SIG-M5 (cell line): Measurements from ENCODE around the gene RMP24.
"Not testable (repeated sequence)": the region's sequence is repeated elsewhere in the genome, so short reads cannot be mapped to it uniquely, and the experiment has no call there.

Source experiments
- DNase-seq: peaks from one replicate; lab custom pipeline; 2025; lab: John Stamatoyannopoulos, UW

RMP24 gene

DNA sequence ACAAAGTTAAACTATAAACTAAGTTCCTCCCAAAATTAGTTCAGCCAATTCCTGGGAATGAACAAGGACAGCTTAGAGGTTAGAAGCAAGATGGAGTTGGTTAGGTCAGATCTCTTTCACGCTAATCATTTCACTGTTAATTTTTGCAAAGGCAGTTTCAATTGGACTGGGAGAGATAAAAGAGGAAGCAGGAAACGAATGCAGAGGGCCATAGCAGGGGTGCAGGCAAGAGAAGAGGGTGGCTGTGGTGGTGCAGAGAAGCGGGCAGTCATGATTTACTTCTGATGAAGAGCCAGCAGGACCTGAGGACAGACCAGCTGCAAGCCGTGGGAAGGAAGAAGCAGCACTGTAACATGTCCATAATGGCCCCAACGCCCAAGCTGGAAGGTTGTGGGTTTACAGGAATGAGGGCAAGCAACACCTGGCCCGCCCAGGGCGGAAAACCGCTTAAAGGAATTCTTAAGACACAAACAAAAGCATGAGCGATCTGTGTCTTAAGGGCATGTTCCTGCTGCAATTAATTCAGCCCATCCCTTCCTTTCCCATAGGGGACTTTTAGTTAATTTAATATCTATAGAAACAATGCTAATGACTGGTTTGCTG lies 4.1 kb upstream of the RMP24 start:
- DNase-seq: no peak

- no peak for DNase-seq
Measured at GRCh38 chr18:35969676-35970075, 2.8 kb upstream of the RMP24 start.

GRCh38 chr18:35971661-35972196 lies 750 bp upstream of the RMP24 start:
- no peak for DNase-seq

DNA sequence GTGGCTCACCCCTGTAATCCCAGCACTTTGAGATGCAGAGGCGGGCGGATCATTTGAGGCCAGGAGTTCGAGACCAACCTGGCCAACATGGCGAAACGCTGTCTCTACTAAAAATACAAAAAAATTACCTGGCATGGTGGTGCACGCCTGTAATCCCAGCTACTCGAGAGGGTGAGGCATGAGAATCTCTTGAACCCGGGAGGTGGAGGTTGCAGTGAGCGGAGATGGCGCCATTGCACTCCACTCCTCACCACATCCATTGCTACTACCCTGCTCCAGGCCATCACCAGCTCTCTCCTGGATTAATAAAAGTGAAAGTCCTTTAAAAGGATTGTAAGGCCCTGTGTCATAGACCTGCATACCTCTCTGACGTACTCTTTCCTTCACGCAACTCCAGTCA lies 1.2 kb downstream of the RMP24 start:
- DNase-seq: no peak

DNA sequence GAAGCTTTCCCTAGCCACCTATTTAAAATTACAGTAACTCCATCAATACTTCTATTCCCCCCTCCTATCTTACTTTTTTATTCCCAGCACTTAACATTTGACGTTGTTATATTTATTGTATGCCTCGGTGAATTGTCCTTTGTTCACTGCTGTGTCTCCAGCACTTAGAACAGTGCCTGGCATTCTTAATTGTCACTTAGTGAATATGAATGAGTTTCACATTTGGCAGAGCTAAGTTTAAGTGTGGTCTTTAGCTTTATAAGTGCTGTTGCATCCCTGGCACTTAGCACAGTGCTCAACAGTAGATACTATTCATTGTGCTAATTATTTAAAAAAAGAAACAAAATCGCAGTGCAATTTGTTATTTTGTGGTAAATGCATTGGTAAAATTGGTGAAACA lies 1.7 kb downstream of the RMP24 start:
- DNase-seq: no peak

- no peak for DNase-seq
Measured at GRCh38 chr18:35979112-35979511, 6.6 kb downstream of the RMP24 start.

DNA sequence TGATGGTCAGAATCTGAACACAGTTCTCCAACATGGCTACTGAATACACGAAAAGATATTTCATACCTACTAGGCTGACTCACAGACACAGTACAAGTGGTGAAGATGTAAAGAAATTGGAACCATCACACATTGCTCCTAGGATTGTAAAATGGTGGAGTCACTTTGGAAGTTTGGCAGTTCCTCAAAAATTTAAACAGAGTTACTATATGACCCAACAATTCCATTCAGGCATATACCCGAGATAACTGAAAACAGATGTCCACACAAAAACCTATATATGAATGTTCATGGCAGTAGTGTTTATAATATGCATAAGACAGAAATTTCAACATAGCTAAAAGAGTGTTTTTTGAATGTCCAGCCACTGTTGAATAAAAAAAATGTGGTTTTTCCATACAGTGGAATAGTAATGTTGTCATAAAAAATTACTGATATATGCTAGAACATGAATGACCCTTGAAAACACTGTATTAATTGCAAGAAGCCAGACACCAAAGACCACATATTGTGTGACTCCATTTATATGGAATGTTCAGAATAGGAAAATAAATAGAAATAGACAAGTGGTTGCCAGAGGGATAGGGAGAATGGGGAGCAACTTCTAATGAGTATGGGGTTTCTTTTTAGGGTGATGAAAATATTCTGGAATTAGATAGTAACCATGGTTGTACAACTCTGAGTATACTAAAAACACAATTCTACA lies 10.1 kb downstream of the RMP24 start:
- DNase-seq: no peak

DNA sequence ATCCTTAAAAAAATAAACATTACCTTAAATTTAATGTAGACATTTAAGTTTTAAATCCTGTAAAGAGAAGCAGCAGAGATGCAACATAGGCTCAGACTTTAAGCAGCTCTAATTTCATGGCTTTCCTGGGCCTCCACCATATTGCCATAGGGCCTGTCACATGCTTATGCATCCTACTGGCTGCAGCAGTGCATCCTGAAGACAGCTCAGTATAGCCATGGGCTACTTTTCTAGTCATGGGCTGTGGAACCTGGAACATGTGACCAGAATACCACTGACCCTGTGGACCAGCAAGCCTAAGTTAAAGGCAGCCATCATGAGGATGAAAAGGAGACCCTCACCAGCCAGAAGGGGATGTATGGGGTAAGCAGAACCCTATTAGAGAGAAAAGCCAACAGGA lies 10.7 kb downstream of the RMP24 start:
- DNase-seq: no peak

- no peak for DNase-seq
Measured at GRCh38 chr18:35983818-35984217, 11.3 kb downstream of the RMP24 start.

GRCh38 chr18:35991696-35992095 lies 19.2 kb downstream of the RMP24 start:
- DNase-seq: no peak

GRCh38 chr18:35993013-35993412 lies 20.5 kb downstream of the RMP24 start:
- no peak for DNase-seq

DNA sequence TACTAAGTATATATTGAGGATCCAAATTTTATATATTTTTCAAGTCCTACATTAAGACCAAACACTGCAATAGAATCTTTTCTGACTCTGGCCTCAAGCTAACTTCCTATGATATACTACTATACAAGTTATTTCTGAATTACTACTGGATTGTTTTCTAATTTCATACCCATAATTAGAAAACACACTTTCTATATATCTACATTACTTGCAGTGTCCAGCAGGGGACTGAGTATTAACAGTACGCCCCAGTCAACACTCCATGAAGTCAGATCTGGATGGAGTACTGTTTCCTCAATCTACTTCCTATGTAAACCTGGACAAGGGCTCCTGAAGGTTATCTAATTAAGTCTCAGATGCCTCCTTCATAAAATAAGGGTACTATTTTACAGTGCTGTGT lies 26.5 kb downstream of the RMP24 start:
- DNase-seq: no peak

DNA sequence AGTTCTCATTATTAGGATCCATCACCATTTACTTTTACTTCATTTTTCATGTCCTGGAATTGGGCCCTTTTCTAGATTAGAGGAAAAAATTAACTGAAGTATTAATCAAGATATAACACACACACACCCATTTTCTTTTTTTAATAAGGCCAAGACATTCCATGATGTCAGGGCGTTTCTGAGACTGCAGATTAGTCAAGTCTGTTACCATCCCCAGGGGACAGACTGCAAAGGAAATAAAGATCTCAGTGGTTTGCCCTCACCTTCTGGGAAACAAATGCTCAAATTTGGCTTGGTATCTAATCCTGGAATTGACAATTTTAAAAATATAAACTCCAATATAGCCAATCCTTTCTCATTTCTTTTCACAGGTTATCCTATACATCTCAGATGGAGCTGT lies 27.4 kb downstream of the RMP24 start:
- no peak for DNase-seq

DNA sequence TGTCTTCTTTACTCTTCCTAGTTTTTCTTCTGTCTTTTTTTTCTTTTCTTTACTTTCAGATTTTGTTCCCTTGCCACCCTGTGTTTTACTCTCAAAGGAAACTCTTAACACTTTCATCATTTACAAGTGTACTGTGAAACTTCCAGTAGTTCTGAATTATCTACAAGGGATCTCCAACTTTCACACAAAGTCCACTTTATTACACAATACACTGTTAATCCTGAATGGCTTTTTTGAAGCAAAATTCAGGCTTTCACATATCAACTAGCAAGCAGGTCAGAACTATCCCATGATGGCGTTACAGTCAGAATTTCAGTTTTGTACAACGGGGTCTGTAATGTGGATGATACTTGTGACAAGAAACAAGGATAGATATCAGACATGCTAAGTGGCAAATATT lies 34.5 kb downstream of the RMP24 start:
- no peak for DNase-seq

GRCh38 chr18:36009214-36009613 lies 36.7 kb downstream of the RMP24 start:
- no peak for DNase-seq

- no peak for DNase-seq
Measured at GRCh38 chr18:36012891-36013290, 40.4 kb downstream of the RMP24 start.

GRCh38 chr18:36015629-36016028 lies 43.1 kb downstream of the RMP24 start:
- no peak for DNase-seq

GRCh38 chr18:36017232-36017631 lies 44.8 kb downstream of the RMP24 start:
- DNase-seq: no peak

GRCh38 chr18:36020174-36020711 lies 47.8 kb downstream of the RMP24 start:
- DNase-seq: no peak

GRCh38 chr18:36023336-36023735 lies 50.9 kb downstream of the RMP24 start:
- no peak for DNase-seq

DNA sequence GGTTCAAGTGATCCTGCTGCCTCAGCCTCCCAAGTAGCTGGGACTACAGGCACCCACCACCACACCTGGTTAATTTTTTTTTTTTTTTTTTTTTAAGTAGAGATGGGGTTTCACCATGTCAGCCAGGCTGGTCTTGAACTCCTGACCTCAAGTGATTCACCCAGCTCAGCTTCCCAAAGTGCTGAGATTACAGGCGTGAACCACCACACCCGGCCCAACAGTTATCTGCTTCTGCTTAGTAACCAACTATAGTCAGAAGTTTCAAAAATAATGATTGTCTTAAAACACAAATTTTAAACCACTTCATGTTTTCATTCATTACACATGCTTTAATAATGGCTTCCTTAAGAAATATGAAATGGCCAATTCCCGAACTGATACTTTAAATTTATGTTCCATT lies 51.8 kb downstream of the RMP24 start:
- not testable (repeated sequence) for DNase-seq

GRCh38 chr18:36025025-36025424 lies 52.5 kb downstream of the RMP24 start:
- DNase-seq: no peak

GRCh38 chr18:36028859-36029258 lies 56.4 kb downstream of the RMP24 start:
- no peak for DNase-seq
